GM19193 (cell line): ENCODE data around the gene UTS2.

Experiments used
- POLR2A ChIP-seq: IDR thresholded peaks from 4 replicates; pipeline ENCODE4 v1.6.1; 2011; ENCODE audit not compliant: insufficient read depth, insufficient read length; ENCODE audit errors: extremely low read depth

The UTS2 gene

GRCh38 chr1:7852804-7853683 is at the start of gene UTS2:
TSS of gene UTS2 (minus strand) at chr1:7853065. CDS start at chr1:7853003, 62 bp downstream.
- TF ChIP-seq POLR2A: no peak

GRCh38 chr1:7899741-7900140 is 46.9 kb upstream of the UTS2 start:
- TF ChIP-seq POLR2A: no peak

- TF ChIP-seq POLR2A: no peak
Observed at GRCh38 chr1:7898962-7899361, 46.1 kb upstream of the UTS2 start.

- no peak for TF ChIP-seq POLR2A
Observed at GRCh38 chr1:7896994-7897393, 44.1 kb upstream of the UTS2 start.

GRCh38 chr1:7893529-7894180 is 40.8 kb upstream of the UTS2 start:
- no peak for TF ChIP-seq POLR2A

- TF ChIP-seq POLR2A: no peak
Observed at GRCh38 chr1:7891804-7892203, 38.9 kb upstream of the UTS2 start.

GRCh38 chr1:7890853-7891252 is 38.0 kb upstream of the UTS2 start:
- no peak for TF ChIP-seq POLR2A

GRCh38 chr1:7888248-7889081 is 35.6 kb upstream of the UTS2 start:
- TF ChIP-seq POLR2A: no peak

- no peak for TF ChIP-seq POLR2A
Observed at GRCh38 chr1:7886405-7886745, 33.5 kb upstream of the UTS2 start.

GRCh38 chr1:7885513-7886404 is 32.9 kb upstream of the UTS2 start:
- no peak for TF ChIP-seq POLR2A

- TF ChIP-seq POLR2A: no peak
Observed at GRCh38 chr1:7884757-7885156, 31.9 kb upstream of the UTS2 start.

- no peak for TF ChIP-seq POLR2A
Observed at GRCh38 chr1:7879228-7879627, 26.4 kb upstream of the UTS2 start.

GRCh38 chr1:7878027-7878426 is 25.2 kb upstream of the UTS2 start:
- TF ChIP-seq POLR2A: no peak
